SK-N-SH treated with all-trans-retinoic acid at 6 μM for 48 hours (cell line): ENCODE data around the gene ZBTB4.

Source experiments
- OSR1 ChIP-seq: fragments of 250-450 bp; sonication (Bioruptor Pico); IDR thresholded peaks from 2 replicates; pipeline ENCODE4 v1.8.0; 2022; ENCODE audit warnings: moderate library complexity, mild to moderate bottlenecking, inconsistent platforms

The ZBTB4 gene

DNA sequence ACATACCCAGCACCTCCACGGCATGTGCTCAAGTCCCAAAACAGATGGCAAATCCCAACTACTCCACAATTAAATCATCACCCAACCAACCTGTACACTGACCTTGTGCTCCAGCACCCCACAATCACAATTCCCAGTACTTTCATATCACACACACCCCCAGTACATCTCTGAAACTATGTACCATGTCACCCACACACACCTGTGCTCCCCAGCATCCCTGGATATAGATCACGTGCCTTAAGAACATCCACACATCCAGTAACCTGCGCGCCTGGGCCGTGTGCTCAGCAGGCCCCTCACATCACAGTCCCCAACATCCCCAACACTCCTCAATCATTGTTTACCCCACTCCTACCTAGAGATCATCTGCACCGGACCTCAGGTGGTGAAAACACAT lies 69.7 kb downstream of the ZBTB4 start (continued):
- no peak for TF ChIP-seq OSR1
- TF ChIP-seq, all 23 proteins: peak for 0
